DMS79 treated with DMSO at 0.1 percent for 48 hours (cell line): ENCODE measurements around the gene ITIH5.
"Not testable (repeated sequence)": the region's sequence is repeated elsewhere in the genome, so short reads cannot be mapped to it uniquely, and the experiment has no call there.

Experiments used
- DNase-seq: peaks from one replicate; lab custom pipeline; 2025; lab: John Stamatoyannopoulos, UW

The ITIH5 gene

GRCh38 chr10:7687228-7687907 is 20.6 kb upstream of the ITIH5 start:
- peak; percentile 1 for DNase-seq

- no peak for DNase-seq
Measured at GRCh38 chr10:7686351-7687171, 19.8 kb upstream of the ITIH5 start.

- DNase-seq, result not testable (repeated sequence)
Measured at GRCh38 chr10:7680078-7680477, 13.3 kb upstream of the ITIH5 start.

- no peak for DNase-seq
Measured at GRCh38 chr10:7679256-7679655, 12.5 kb upstream of the ITIH5 start.

- no peak for DNase-seq
Measured at GRCh38 chr10:7672341-7673134, 5.8 kb upstream of the ITIH5 start.

- no peak for DNase-seq
Measured at GRCh38 chr10:7670157-7670556, 3.4 kb upstream of the ITIH5 start.

GRCh38 chr10:7667262-7668141 is 736 bp upstream of the ITIH5 start:
- DNase-seq, result no peak

GRCh38 chr10:7665767-7666166 is 999 bp downstream of the ITIH5 start:
- no peak for DNase-seq

- DNase-seq, result no peak
Measured at GRCh38 chr10:7664707-7665106, 2.1 kb downstream of the ITIH5 start.

- DNase-seq, result no peak
Measured at GRCh38 chr10:7662522-7662921, 4.2 kb downstream of the ITIH5 start.

- no peak for DNase-seq
Measured at GRCh38 chr10:7659560-7659959, 7.2 kb downstream of the ITIH5 start.

GRCh38 chr10:7657552-7657951 is 9.2 kb downstream of the ITIH5 start:
- DNase-seq, result no peak

- not testable (repeated sequence) for DNase-seq
Measured at GRCh38 chr10:7657079-7657478, 9.7 kb downstream of the ITIH5 start.

- DNase-seq, result no peak
Measured at GRCh38 chr10:7651853-7652470, 14.8 kb downstream of the ITIH5 start.

- no peak for DNase-seq
Measured at GRCh38 chr10:7649673-7650300, 17.0 kb downstream of the ITIH5 start.

- DNase-seq, result no peak
Measured at GRCh38 chr10:7647062-7647664, 19.6 kb downstream of the ITIH5 start.

- DNase-seq, result no peak
Measured at GRCh38 chr10:7642491-7643011, 24.2 kb downstream of the ITIH5 start.

GRCh38 chr10:7635408-7636125 is 31.2 kb downstream of the ITIH5 start:
- DNase-seq, result no peak

GRCh38 chr10:7634142-7634894 is 32.4 kb downstream of the ITIH5 start:
- DNase-seq, result no peak
